Upper lobe of left lung (tissue), 4 donors: Measurements from ENCODE around the gene SCP2.
"Not testable (repeated sequence)": the region's sequence is repeated elsewhere in the genome, so short reads cannot be mapped to it uniquely, and the experiment has no call there.

Experiments used
- CTCF ChIP-seq, 6 experiments: fragments of 450-650 bp in 4 of 6; fragments of 200-600 bp in 2 of 6; sonication (generic) in 2 of 6; IDR thresholded peaks; one replicate each; pipeline ENCODE4 v1.5.1; 2016 to 2019; ENCODE audit warnings: antibody characterized with exemption in 6 of 6
- EP300 ChIP-seq, 4 donors: sonication (generic); formaldehyde crosslinking; IDR thresholded peaks; one replicate each; pipeline ENCODE4 v1.5.1; 2017; ENCODE audit warnings: antibody characterized with exemption in 4 of 4, control low read depth in 2 of 4

- TF ChIP-seq CTCF, EP300 (IDR thresholded peaks at IDR 0.05): not testable (repeated sequence)
Observed at GRCh38 chr1:52992733-52993132, 65.7 kb downstream of the SCP2 start.
